Measurements from ENCODE around the gene SART3.
"Not testable (repeated sequence)": the region's sequence is repeated elsewhere in the genome, so short reads cannot be mapped to it uniquely, and the experiment has no call there.

SART3 gene

DNA sequence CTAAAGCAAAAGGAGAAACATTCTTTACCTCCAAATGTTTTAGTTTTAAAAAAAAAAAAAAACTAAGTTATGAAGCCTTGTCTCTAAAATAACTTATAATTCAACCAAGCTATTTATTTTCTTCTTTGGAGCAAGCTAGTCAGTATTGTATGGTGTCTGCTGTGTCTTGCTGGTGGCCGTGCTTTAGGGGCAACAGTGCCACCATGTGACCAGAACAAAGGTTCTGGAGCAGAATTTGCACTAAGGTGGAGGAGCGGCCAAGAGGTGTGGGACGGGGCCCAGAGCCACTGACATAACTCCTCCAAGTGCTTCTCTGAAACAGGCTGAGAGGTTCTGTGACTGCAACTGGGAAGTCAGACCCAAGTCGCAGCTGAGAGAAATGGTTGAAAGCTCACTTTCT is 41.4 kb downstream of the SART3 start:
- no peak for DNase-seq

DNA sequence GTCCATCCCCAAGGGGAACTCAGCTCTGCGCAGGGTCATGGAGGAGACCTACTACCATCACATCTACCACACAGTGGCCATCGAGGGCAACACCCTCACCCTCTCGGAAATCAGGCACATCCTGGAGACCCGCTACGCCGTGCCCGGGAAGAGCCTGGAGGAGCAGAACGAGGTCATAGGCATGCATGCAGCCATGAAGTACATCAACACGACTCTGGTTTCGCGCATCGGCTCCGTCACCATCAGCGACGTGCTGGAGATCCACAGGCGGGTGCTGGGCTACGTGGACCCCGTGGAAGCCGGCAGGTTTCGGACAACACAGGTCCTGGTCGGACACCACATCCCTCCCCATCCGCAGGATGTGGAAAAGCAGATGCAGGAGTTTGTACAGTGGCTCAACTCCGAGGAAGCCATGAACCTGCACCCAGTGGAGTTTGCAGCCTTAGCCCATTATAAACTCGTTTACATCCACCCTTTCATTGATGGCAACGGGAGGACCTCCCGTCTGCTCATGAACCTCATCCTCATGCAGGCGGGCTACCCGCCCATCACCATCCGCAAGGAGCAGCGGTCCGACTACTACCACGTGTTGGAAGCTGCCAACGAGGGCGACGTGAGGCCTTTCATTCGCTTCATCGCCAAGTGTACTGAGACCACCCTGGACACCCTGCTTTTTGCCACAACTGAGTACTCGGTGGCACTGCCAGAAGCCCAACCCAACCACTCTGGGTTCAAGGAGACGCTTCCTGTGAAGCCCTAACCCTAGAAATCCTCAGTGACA is 42.1 kb downstream of the SART3 start:
- no peak for DNase-seq

DNA sequence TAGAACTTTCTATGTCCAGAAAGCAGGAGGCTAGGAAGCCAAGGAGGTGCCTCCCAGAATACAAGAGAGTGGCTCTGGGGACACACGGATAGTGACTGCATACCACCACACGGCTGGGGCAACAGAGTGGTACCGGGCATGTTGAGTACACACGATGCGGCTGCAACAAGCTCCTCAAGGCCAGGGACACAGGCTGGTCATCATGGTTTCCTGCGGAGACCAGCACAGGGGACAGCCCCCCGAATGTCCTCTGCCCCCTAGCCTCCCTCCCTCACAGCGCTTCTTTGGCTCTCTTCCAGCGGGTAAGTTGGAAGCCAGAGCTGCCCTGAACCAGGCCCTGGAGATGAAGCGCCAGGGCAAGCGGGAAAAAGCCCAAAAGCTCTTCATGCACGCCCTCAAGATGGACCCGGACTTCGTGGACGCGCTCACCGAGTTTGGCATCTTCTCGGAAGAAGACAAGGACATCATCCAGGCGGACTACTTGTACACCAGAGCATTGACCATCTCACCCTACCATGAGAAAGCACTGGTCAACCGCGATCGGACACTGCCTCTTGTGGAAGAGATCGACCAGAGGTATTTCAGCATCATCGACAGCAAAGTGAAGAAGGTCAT is 42.8 kb downstream of the SART3 start:
- DNase-seq: no peak

DNA sequence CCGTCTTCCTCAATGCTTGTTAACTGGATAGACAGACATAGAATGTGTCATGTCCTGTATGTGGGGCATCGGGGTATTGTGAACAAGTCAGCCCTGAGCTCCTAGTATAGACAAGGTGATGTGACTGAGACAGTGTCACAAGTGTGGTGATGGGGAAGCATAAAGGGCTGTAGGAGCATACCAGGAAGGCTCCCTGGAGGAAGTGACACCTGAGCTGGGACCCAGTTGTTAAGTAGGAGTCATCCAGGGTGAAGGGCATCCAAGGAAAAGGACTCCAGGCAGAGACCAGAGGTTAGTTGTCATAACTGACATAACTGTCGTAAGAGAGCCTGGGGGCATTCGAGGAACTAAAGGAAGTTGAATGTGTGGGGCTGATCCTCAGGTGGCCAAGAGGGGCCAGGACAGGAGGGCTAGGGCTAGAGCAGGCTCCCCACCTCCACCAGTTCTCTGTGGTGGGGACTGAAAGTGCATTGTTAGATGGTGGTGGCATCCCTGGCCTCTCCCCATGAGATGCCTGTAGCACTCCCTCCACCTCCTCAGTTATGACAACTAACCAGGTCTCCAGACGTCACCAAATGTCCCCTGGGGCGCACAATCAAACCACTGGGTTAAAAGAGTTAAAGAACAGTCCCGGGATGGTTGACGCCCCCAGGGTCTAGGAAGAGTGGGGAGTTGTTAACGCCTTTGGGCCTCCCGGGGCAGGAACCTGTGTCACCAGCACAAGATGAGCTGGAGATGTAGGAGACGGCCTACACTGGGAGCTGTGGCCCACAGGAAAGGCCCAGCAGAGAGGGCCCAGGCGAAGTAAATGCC is 43.5 kb downstream of the SART3 start:
- DNase-seq: no peak

DNA sequence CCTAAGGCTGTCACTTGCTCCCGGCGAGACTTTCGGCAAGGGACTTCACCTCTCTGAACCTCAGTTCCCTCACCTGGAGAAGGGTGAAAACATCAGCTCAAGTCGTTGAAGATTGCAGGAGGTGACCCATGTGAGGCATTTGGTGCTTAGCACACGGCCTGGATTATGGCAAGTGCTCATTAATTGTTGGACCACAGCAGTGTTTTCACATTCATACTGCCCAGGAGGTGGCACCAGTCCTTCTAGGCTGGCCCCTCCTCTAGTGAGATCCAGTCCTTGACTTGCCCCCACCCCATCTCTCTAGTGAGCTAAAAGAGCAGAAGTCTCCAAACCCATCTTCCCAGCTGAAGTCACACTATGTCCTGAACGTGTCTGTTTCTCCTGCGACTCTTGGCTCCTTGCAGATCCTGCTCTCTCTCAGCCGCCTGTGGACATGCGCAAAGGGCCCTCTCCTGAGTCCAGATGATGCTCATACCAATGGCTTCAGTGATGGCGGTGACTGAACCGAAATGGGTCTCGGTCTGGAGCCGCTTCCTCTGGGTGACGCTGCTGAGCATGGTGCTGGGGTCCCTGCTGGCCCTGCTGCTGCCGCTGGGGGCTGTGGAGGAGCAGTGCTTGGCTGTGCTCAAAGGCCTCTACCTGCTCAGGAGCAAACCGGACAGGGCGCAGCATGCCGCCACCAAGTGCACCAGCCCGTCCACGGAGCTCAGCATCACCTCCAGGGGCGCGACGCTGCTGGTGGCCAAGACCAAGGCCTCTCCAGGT is 44.3 kb downstream of the SART3 start:
- DNase-seq: no peak

DNA sequence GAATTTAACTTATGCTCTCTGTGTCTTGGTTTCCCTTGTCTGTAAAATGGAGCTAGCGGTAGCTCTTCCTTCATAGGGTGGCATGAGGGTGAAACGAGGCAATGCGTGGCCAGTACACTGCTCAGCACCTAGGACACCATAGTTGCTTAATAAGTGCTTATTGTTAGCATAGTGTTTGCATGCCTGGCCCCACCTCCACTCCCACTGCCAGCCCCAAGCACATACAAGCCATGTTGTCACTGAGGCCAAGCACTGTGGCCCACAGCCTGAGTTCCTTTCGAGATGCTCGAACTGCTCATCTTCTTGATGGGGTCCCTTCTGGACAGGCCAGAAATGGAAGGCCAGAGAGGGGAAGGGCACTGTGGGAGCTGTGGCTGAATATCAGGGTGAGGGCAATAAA is 45.1 kb downstream of the SART3 start:
- no peak for DNase-seq

DNA sequence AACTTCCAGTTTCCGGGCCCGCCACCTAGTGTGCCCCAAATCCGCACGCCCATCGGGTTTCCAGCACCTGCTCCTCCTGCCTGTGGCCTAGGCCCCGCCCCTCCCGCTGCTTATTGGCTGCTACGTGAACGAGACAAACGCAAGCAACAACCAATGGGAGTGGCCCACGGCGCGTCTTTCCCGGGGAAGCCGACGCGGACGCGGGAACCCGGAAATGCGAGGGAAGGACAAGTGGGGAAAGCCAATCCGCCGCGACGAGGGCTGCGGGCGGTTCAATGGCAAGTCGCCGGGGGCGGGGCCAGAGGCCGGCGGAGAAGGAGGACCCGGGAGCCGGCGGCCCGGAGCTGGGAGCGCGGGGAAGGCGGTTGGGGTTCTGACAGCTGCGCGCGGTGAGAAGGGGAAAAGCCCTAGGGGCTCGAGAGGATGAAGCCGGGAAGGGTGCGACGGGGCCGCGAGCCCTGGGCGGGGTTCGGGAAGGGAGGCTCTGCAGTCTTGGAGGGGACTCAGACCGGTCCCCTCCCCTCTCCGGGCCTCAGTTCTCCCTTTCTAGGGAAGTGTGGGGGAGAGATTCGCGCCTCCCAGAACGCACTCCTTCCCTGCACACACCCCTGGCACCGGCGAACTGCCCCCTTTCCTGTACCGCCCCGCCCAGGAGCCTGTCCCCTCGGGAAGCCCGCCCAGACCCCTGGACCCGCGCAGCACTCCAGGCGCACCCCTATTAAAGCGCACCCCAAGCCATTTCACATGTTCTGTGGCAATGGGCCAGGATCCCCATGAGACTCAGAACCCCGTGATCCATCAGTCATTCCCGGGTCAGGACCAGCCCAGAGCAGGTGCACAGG is 45.8 kb downstream of the SART3 start, which contains the start of gene FICD:
Gene FICD (plus strand): TSS at position 305 of the 842 bp plus-strand sequence. CDS start 1,696 bp downstream, outside the sequence.
- peak; percentile 99 for DNase-seq

DNA sequence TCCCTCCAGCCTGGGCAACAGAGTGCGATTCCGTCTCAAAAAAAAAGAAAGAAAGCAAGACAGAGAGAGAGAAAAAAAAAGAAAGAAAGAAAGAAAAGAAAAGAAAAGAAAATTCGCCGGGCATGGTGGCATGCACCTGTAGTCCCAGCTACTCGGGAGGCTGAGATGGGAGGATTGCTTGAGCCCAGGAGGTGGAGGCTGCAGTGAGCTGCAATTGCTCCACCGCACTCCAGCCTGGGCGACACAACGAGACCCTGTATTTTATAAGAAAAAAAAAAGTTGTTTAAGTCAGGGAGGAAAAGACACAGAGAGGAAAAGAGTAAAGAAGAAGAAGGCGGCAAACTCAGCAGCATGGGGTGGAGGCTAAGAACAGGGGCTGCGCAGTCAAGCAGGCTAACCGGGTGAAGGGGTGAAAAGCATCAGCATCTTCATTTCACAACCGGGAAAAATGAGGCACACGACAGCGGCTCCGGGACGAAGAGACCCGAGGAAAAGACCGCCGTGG is 46.5 kb downstream of the SART3 start:
- DNase-seq: no peak

DNA sequence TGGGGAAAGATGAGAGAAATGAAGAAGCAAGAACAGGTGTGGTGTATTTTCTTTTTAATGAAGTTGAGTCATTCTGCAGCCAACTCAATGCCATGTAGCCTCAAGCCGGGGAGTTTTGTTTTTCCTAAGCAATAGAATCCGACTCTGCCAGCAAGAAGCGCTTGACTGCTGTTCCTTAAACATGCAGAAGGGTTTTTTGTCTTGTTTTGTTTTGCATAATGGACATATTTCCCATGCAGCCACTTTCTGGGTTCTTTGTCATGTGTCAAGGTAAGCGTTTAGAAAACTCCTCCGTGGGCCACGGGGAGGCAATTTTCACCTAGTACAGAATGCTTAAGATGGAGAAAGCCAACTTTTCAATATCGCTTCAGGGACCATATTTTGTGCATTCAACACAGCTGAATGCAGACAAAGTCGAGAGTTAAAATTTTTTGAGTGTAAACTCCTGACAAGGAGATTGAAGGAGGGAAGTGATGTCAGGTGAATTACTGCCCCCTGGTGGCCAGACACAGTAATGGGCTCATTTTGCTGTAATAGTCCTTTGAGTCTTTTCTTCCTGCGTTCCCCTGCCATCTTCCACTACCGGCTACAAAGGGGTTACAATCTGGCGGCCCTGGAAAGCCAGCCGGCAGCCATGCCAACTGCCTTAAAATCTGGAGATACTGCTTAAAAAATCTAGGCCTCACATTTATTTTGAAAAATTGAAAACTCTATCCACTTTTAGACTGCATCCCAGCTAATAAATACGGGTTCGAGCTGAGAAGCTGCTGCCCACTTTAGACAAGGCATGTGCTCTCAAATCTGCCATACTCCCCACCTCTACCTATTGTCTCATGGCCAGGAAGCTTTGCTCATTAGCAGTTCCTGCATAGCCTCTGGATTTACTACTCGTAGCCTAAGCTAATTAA is 49.1 kb downstream of the SART3 start:
- peak; percentile 78 for DNase-seq

DNA sequence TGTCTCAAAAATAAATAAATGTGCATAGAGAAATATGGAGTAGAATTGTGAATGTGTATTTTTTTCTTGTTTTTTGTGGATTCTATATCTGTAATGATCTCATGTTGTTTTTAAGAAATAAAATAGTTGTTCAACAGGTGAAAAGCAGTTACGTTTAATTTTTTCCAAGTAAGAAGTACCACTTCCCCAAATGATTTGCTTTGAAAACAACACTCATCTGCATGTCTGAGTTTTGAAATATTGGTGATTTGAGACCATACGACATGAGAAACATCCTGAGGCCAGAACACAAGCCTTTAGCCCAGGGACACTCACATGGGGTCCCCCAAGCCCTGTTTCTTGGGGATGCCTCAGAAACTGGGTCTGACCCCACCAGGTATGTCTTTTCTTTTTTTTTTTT is 50.1 kb downstream of the SART3 start:
- DNase-seq: no peak

DNA sequence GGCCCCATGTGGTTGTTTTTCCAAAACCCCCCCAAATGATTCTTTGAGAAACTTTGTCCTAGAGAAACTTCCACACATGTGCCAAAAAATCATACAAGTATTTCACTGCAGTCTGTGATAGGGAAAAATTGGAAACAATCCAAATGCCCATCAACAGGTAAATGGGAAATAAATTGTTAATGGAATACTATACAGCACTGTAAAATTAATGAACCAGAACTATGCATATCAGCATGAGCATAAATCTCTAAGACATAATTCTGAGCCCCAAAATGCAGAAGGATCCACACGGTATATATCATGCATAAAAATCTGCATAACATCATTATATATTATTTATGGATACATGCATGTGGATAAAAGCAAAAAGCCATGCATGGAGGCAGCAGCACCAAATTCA is 51.2 kb downstream of the SART3 start:
- no peak for DNase-seq

DNA sequence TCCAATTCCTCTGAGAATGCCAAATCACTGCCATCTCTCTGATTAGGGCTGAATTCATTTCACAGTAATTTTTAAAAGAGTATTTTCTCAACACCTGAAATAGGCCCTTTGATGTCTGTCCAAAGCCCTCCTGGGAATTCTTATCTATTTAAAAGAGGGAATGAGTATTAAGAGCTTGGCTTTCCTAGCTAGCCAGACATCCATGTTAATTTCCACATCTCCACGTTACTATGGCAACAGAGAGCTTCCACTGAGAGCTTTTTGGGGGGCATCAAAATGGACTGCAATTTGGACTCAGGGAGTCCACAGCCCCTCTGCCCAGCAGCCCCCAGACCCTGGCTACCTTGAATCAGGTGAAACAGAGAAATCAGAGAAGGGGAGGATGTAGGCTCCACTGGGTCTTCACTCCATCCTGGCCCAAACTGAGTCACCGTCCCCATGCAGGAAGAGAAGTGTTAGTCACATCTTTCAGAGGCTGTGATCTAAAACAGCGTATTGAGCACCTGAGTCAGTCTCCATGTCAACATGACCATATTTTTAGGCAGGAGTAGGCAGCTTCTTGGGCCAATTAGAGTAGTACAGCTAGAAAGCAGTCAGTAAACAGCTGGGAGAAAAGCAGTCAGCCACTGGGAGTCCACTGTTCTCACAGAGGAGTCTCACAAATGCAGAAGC is 52.9 kb downstream of the SART3 start:
- peak in 1 of 2 donors; percentile 8 for DNase-seq

DNA sequence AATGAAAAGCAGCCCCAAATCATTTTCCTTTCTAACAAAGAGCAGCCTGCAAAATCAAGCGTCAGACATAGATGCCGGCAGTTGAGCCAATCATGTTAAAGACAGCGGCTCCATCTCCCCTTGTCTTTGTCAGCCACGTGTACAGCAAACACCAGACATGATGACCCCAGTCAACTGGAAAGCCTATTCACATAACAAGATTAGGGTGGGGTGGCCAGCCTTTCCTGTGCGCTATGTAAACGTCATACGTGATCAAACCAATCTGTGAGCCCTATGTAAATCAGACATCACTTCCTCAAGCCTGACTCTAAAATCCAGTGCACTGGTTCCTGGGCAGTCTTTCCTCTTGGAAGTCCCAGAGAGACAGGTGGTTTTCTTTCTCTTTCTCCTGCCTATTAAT is 55.8 kb downstream of the SART3 start:
- DNase-seq: no peak

DNA sequence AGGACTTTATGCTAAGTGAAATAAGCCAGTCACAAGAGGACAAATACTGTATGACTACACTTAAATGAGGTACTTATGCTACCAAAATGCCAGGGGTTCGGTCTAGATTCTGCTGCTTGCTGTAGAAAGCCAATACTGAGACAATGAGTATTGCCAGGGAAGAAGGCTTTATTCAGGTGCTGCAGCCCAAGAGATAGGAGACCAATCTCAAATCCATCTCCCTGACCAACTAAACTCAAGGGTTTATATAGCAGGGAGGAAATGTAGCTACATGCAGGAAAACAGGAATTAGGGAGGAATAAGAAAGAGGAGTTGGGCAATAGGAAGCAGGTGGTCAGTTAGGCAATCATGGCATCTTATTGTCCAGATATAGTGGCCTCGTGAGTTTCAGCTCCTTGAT is 58.1 kb downstream of the SART3 start:
- no peak for DNase-seq

DNA sequence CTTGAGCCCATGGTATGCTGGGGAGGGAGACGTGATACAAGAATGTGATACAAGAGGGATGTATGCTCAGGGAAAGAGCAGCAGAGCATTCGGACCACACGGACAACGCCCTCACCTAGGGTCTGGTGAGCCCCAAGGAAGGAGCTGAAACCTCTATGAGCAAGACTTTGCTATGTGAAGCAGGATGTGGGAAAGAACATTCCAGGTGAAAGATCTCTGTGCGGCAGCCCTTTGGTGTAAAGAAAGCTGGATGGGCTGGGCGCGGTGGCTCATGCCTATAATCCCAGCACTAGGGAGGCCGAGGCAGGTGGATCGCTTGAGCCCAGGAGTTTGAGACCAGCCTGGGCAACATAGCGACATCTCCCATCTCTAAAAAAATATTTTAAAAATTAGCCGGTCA is 62.8 kb downstream of the SART3 start:
- DNase-seq: no peak

DNA sequence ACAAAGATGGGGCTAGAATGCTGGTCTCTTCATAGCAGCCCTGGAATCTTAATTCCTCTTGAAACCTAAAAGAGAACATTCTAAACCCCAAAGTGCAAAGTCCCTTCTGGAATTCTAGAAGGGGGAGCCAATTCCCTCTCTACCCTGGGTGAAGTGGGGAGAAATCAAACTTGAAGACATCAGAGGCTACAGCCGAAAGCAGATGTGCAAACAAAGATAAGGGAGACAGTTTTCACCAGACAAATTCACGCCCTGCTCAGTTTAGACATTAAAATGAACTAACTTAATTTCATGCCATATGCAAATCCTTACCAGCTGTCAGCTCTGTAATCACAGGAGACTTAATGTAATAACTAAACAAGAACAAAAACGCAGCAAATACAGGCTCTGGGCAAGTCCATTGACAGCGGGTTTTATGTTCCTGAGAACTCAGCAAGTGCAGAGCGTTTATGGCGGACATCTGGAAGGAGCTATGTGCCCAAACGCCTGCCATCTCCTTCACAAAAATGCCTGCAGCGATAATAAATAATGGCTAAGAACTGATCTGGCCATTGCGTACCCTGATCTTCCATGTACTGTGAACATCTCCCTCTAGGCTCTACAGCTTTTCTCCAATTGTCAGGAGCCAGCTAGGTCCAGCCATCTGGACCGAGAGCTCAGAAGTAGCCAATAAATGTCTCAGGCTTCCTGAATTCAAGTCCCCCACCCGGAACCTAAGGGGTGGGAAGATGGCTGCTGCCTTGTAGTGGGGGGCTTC is 65.0 kb downstream of the SART3 start:
- no peak for DNase-seq

DNA sequence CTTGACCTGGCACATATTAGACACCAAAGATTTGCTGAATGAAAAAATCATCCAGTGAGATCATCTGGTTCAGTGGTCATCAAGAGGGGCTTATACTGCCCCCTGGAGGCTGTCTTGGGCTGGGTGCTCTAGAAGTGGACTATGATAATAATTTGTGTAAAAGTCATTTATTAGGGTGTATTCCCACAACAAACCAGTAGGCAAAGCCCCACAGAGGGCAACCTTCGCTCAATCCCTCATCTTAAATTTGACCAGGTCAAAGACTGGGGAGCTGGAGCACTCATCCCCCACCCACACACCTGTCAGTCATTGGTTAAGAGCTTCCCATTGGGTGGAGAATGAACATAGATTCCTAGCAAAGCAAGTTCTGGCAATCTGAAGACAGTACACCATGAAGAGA is 65.9 kb downstream of the SART3 start:
- DNase-seq: peak in 1 of 2 donors; percentile 41

DNA sequence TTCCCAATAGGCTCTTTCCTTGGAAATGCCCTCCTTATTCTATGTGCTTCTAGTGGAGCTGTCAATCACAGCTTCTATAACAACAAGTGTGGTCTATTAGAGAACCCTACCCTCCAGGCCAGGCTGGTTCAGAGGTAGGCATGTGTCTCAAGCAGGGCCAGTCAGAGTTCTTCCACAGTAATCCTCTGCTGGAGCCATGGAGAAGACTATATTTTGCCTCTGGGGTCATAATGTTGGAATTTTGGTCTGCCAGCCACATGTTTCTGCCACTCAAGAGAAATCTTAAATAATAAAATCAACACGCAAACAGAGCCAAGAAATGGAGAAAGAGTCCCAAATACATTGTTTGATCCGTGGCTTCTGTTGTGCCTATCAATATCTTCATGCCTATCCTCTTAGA is 69.7 kb downstream of the SART3 start:
- DNase-seq: no peak

DNA sequence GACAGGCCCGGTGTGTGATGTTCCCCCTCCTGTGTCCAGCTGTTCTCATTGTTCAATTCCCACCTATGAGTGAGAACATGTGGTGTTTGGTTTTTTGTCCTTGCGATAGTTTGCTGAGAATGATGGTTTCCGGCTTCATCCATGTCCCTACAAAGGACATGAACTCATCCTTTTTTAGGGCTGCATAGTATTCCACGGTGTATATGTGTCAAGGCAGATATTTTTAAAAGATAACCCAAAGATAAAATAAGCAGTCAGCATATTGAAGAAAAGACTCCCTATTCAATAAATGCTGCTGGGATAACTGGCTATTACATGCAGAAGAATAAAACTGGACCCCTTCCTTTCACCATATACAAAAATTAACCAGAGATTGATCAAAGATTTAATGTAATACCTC is 73.9 kb downstream of the SART3 start:
- not testable (repeated sequence) for DNase-seq
